GM12878 (cell line): ENCODE data around the gene GNB3. TPM values are rescaled to one million over a fixed set of nuclear protein-coding genes. Genes with fewer than 3 reads are reported as not detected.

ENCODE experiments used
- ATAC-seq: fragments of 200-7000 bp; cut with Tn5 transposase; 3 replicates; pipeline ENCODE4 v1.9.1; 2020; ENCODE audit warnings: mild to moderate bottlenecking, moderate library complexity
- Bru-seq: library from RNA; stranded (reverse); fragments of 400-500 nt; gene quantifications from one replicate; lab custom pipeline; 2021; lab: Mats Ljungman, UMichigan
- BruChase-seq, 2 experiments: library from RNA; stranded (reverse); fragments of 400-500 nt; gene quantifications; one replicate each; lab custom pipeline; 2021; lab: Mats Ljungman, UMichigan
- BruUV-seq: library from RNA; stranded (reverse); fragments of 400-500 nt; replicated peaks from 2 replicates; lab custom pipeline; 2021; lab: Mats Ljungman, UMichigan
- CTCF ChIA-PET: fragments of 300-600 bp; sonication (Branson Sonifier 250); formaldehyde crosslinking; extraction: SDS; loops from one replicate; lab custom pipeline; 2021; ENCODE audit warnings: inconsistent platforms; lab: Yijun Ruan, JAX
- POLR2A ChIA-PET: fragments of 350-600 bp; formaldehyde crosslinking; extraction: SDS; loops from one replicate; lab custom pipeline; 2021; ENCODE audit warnings: inconsistent platforms; lab: Charles Lee
- RAD21 ChIA-PET: fragments of 300-600 bp; sonication (Branson Sonifier 250); formaldehyde crosslinking; loops from one replicate; lab custom pipeline; 2023; ENCODE audit warnings: antibody characterized with exemption; ENCODE audit not compliant: unreplicated experiment; lab: Charles Lee
- SMC1A ChIA-PET: fragments of 300-600 bp; sonication (Branson Sonifier 250); formaldehyde crosslinking; loops from one replicate; lab custom pipeline; 2023; ENCODE audit not compliant: unreplicated experiment, uncharacterized antibody; lab: Charles Lee
- DNase-seq: peaks from one replicate; pipeline ENCODE4 v3.0.0-alpha.2; 2011; ENCODE audit warnings: low read depth, low spot score
- FAIRE-seq: peaks from 3 replicates; lab custom pipeline; 2011; peaks lifted over from hg19 to GRCh38; lab: Jason Lieb, UNC
- H2AFZ ChIP-seq: 2 replicates; pipeline ENCODE4 v1.6.0; 2011; ENCODE audit warnings: low read depth, low read length, control low read depth; ENCODE audit not compliant: control insufficient read depth
- H3K27ac ChIP-seq: 2 replicates; pipeline ENCODE4 v1.5.1; 2011; ENCODE audit warnings: control low read depth; ENCODE audit not compliant: control insufficient read depth, insufficient read depth
- H3K27me3 ChIP-seq, 2 experiments: replicated peaks in 1 of 2; 2 replicates each; pipeline versions ENCODE4 v1.6.0 to v1.6.1; 2011; ENCODE audit warnings: low read length in 1 of 2; ENCODE audit not compliant: control insufficient read depth in 2 of 2, insufficient read depth in 2 of 2
- H3K36me3 ChIP-seq, 2 experiments: 2 replicates each; pipeline ENCODE4 v1.5.1; 2011; ENCODE audit warnings: low read length in 1 of 2; ENCODE audit not compliant: control insufficient read depth in 2 of 2, insufficient read depth in 2 of 2
- H3K4me1 ChIP-seq: 2 replicates; pipeline ENCODE4 v1.6.1; 2011; ENCODE audit warnings: mild to moderate bottlenecking, low read length, moderate library complexity, mixed read lengths; ENCODE audit not compliant: control insufficient read depth, insufficient read depth
- H3K4me2 ChIP-seq: 2 replicates; pipeline ENCODE4 v1.6.0; 2011; ENCODE audit warnings: control low read depth; ENCODE audit not compliant: control insufficient read depth, insufficient read depth
- H3K4me3 ChIP-seq: fragments of 200-600 bp; sonication (generic); 2 replicates; pipeline ENCODE4 v1.5.1; 2016
- H3K79me2 ChIP-seq: 2 replicates; pipeline ENCODE4 v1.6.0; 2011; ENCODE audit warnings: low read length; ENCODE audit not compliant: control insufficient read depth, insufficient read depth
- H3K9ac ChIP-seq: 2 replicates; pipeline ENCODE4 v1.8.0; 2011; ENCODE audit warnings: low read length, control low read depth, mixed read lengths; ENCODE audit not compliant: control insufficient read depth, insufficient read depth
- H3K9me3 ChIP-seq: replicated peaks from 3 replicates; pipeline ENCODE4 v1.5.1; 2011; ENCODE audit warnings: mild to moderate bottlenecking, low read length; ENCODE audit not compliant: control insufficient read depth, insufficient read depth
- H4K20me1 ChIP-seq: 2 replicates; pipeline ENCODE4 v1.6.0; 2011; ENCODE audit not compliant: control insufficient read depth, insufficient read depth
- BRCA1 ChIP-seq: IDR thresholded peaks from 2 replicates; pipeline ENCODE4 v1.6.1; 2011; ENCODE audit warnings: low read depth, low read length, improper control_type of control experiment
- CHD1 ChIP-seq: IDR thresholded peaks from 2 replicates; pipeline ENCODE4 v1.6.1; 2012; ENCODE audit warnings: low read depth, low read length, improper control_type of control experiment
- HDGF ChIP-seq: fragments of 450-650 bp; IDR thresholded peaks from 2 replicates; pipeline ENCODE4 v1.6.1; 2016; ENCODE audit warnings: antibody characterized with exemption
- KDM1A ChIP-seq: fragments of 200-600 bp; sonication (generic); IDR thresholded peaks from 2 replicates; pipeline ENCODE4 v1.6.1; 2016; ENCODE audit warnings: borderline replicate concordance
- LARP7 ChIP-seq: fragments of 450-650 bp; IDR thresholded peaks from 2 replicates; pipeline ENCODE4 v1.6.1; 2017; ENCODE audit warnings: mild to moderate bottlenecking
- MTA3 ChIP-seq: IDR thresholded peaks from 2 replicates; pipeline ENCODE4 v1.6.1; 2012; ENCODE audit warnings: low read length, inconsistent platforms, borderline replicate concordance
- NR2C2 ChIP-seq: IDR thresholded peaks from 2 replicates; pipeline ENCODE4 v1.6.1; 2011; ENCODE audit warnings: borderline replicate concordance, low read depth; ENCODE audit not compliant: control insufficient read depth, insufficient read length
- PML ChIP-seq: IDR thresholded peaks from 2 replicates; pipeline ENCODE4 v1.6.1; 2012; ENCODE audit warnings: low read length, inconsistent platforms
- POLR2A ChIP-seq: IDR thresholded peaks from 2 replicates; pipeline ENCODE4 v1.6.1; 2011; ENCODE audit warnings: low read depth, mild to moderate bottlenecking, low read length
- POLR2AphosphoS5 ChIP-seq: IDR thresholded peaks from 2 replicates; pipeline ENCODE4 v1.6.1; 2011; ENCODE audit warnings: mild to moderate bottlenecking, low read length, inconsistent platforms
- RAD51 ChIP-seq: fragments of 450-650 bp; IDR thresholded peaks from 2 replicates; pipeline ENCODE4 v1.6.1; 2016; ENCODE audit warnings: moderate library complexity, mild to moderate bottlenecking, inconsistent platforms
- SMARCA5 ChIP-seq: fragments of 450-650 bp; IDR thresholded peaks from 2 replicates; pipeline ENCODE4 v1.6.1; 2017; ENCODE audit warnings: mild to moderate bottlenecking
- SMC3 ChIP-seq: IDR thresholded peaks from 2 replicates; pipeline ENCODE4 v1.6.1; 2011; ENCODE audit warnings: low read length, improper control_type of control experiment, borderline replicate concordance
- SUPT20H ChIP-seq: IDR thresholded peaks from 2 replicates; pipeline ENCODE4 v1.6.1; 2011; ENCODE audit warnings: low read depth, mild to moderate bottlenecking, low read length, moderate library complexity, borderline replicate concordance; ENCODE audit not compliant: control insufficient read depth
- ZBED1 ChIP-seq: IDR thresholded peaks from 2 replicates; pipeline ENCODE4 v1.6.1; 2016; ENCODE audit warnings: borderline replicate concordance
- WGBS: methylation state at CpG from one replicate; pipeline ENCODE4 v1.1.6; 2016; ENCODE audit warnings: low lambda C conversion rate; ENCODE audit not compliant: insufficient replicate concordance, insufficient coverage; ENCODE audit errors: missing lambda C conversion rate; 5-methylcytosine and 5-hydroxymethylcytosine counted together
- in situ Hi-C: fragments of 300-500 bp; cut with MboI; formaldehyde crosslinking; loops from 9 replicates; pipeline ENCODE4 v1.14.3; 2018; ENCODE audit warnings: mixed read lengths
- intact Hi-C: fragments of 100-400 bp; cut with micrococcal nuclease; formaldehyde crosslinking; loops from one replicate; pipeline ENCODE4 v1.14.2; 2022; ENCODE audit not compliant: unreplicated experiment
- long read RNA-seq, 2 experiments: library from polyadenylated mRNA; unstranded; transcript quantifications; one replicate each; pipeline ENCODE4 v2.0.0, GENCODE V29; 2019 to 2020
- polyA minus RNA-seq, 3 experiments: library from RNA; depleted of rRNA, polyadenylated mRNA; stranded (reverse); fragments of >200 nt; gene quantifications; 2 replicates each; pipeline ENCODE4 v1.2.3, GENCODE V29; 2011
- polyA plus RNA-seq, 11 experiments: library from polyadenylated mRNA; depleted of rRNA in 4 of 11; unstranded in 6 of 11; stranded (reverse) in 5 of 11; fragments of >200 nt; fragmentation: Nextera tagmentation in 4 of 11; fragmentation: Illumina TruSeq in 1 of 11; extraction: Ambion mirVana in 4 of 11; extraction: Trizol in 1 of 11; gene quantifications; 1 replicate in 1 of 11; 2 replicates in 10 of 11; pipeline versions ENCODE4 v1.2.1 to v1.2.3, GENCODE V29; 2011 to 2016; ENCODE audit warnings: inconsistent platforms in 2 of 11, missing spikeins in 2 of 11, low read depth in 1 of 11
- total RNA-seq, 4 experiments: library from RNA; depleted of rRNA in 3 of 4; stranded (reverse); fragments of >200 nt in 3 of 4; fragmentation: Illumina TruSeq in 1 of 4; extraction: Trizol in 1 of 4; gene quantifications; 2 replicates each; pipeline versions ENCODE4 v1.2.1 to v1.2.3, GENCODE V29; 2013 to 2021
- TF ChIP-seq, protein P1 (sequence below): fragments of 450-650 bp; IDR thresholded peaks from 2 replicates; pipeline ENCODE4 v1.6.1; 2017; ENCODE audit warnings: mild to moderate bottlenecking
- TF ChIP-seq, protein P2 (sequence below): fragments of 450-650 bp; IDR thresholded peaks from 2 replicates; pipeline ENCODE4 v1.6.1; 2017; ENCODE audit warnings: mild to moderate bottlenecking, low read depth, inconsistent platforms; ENCODE audit not compliant: poor library complexity, severe bottlenecking

GNB3 gene
- not detected in 2 replicates for total RNA-seq (2013; cell fraction: nucleolus; rRNA removed)
- total RNA-seq (2014; rRNA removed) (0.23 and 0.33 TPM in 2 replicates), total RNA-seq (2014; rRNA removed; fragmentation: Illumina TruSeq; extraction: Trizol) (0.23 and 0.58 TPM in 2 replicates), total RNA-seq (2021) (0.16 and 0.46 TPM in 2 replicates), polyA plus RNA-seq (2011; rRNA removed) (0.05 and 0.12 TPM in 2 replicates), polyA plus RNA-seq (2014; fragmentation: Illumina TruSeq; extraction: Trizol) (0.16 and 0.38 TPM in 2 replicates), polyA plus RNA-seq (2014; fragmentation: Nextera tagmentation; extraction: Ambion mirVana) (under 1 TPM; 0.18 to 0.24 TPM), polyA plus RNA-seq (2014; rRNA removed) (0.46 and 0.55 TPM in 2 replicates), polyA plus RNA-seq (2016; fragmentation: Nextera tagmentation; extraction: Ambion mirVana) (1 to 10 TPM in 1 of 2 experiments, under 1 TPM in 1; 0.33 to 1.1 TPM), polyA minus RNA-seq (2011; rRNA and poly(A)+ RNA removed) (not detected in 2 replicates), Bru-seq, nascent RNA (not detected), BruChase-seq, experiment 1, labeled RNA remaining after a 6-hour chase (percentile 11 among the genes with signal in this experiment), BruChase-seq, experiment 2, labeled RNA remaining after a 2-hour chase (percentile 15 among the genes with signal in this experiment)
- 0.76 TPM for polyA plus RNA-seq (2011; ENCODE audit: low read depth)
- 0.12 and 0.20 TPM in 2 replicates for polyA plus RNA-seq (2011; cell fraction: cytosol; rRNA removed)
- 0.37 and 0.41 TPM in 2 replicates for polyA plus RNA-seq (2011; cell fraction: nucleus; rRNA removed)
- 1.5 and 1.6 TPM in 2 replicates for polyA plus RNA-seq (2012)
- polyA minus RNA-seq (2011; cell fraction: cytosol; rRNA and poly(A)+ RNA removed) = not detected in 2 replicates
- not detected in 2 replicates for polyA minus RNA-seq (2011; cell fraction: nucleus; rRNA and poly(A)+ RNA removed)
- long read RNA-seq, experiment 1 = 0 reads
- long read RNA-seq, experiment 2 = 0 reads

DNA sequence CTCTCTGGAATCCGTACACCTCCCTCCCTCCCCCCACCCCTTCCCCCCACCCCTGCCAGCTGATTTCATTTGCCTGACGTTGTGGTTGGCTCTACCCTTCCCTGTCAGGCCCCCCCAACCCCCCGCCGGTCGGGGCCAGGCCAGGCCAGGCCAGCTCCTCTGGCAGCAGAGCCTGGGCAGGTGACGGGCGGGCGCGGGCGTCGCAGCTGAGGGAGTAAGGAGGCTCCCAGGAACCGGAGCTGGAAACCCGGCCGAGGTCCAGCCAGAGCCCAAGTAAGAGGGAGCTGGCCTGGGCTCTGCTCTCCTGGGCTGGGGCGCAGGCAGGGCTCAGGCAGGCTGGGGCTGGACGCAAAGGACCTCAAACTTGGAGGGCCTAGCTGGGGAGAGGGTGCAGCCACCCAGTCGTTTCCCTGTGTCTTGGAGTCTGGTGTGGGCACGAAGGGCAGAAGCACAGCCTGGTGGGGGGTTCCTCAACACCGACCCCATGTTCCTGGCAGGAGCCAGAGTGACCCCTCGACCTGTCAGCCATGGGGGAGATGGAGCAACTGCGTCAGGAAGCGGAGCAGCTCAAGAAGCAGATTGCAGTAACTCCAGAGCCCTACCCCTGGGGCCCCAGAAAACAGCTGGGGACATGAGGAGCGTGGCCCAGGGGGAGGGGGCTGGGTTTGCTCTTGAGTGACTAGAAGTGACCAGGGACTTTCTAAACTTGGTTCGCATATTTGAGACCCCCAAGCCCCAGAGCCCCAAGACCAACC is at the start of gene GNB3:
Gene GNB3, plus strand, starts transcription at position 165 of the 755 bp plus-strand sequence. Its CDS starts 363 bp downstream, at position 528.
- Histone ChIP-seq H3K9me3 (no peaks in the 10 kb centered on the region), H3K4me2 (peak within 1 kb of the TSS; percentile 65), H3K9ac (peak within 1 kb of the TSS; percentile 34; the same call in 1 of the 2 replicates), H2AFZ (peak within 1 kb of the TSS; percentile 40), H3K79me2 (no peaks in the 10 kb centered on the region), H3K36me3 (no peaks in the 10 kb centered on the region; a peak in 1 of 4 replicates), H3K27me3 (no peaks in the 10 kb centered on the region), H3K4me3 (no peak within 1 kb of the TSS), H3K4me1 (peaks cover 10% of the 10 kb centered on the region), H4K20me1 (no peaks in the 10 kb centered on the region), H3K27ac (no peak within 1 kb of the TSS; the same call in 1 of the 2 replicates)
- TF ChIP-seq POLR2A (no peak), PML (no peak), SMARCA5 (no peak), RAD51 (no peak), BRCA1 (no peak), ZBED1 (no peak), CHD1 (no peak), KDM1A (no peak), LARP7 (no peak), SUPT20H (no peak), SMC3 (no peak), NR2C2 (no peak), POLR2AphosphoS5 (no peak), HDGF (no peak), MTA3 (no peak)
- TF ChIP-seq, protein P1, sequence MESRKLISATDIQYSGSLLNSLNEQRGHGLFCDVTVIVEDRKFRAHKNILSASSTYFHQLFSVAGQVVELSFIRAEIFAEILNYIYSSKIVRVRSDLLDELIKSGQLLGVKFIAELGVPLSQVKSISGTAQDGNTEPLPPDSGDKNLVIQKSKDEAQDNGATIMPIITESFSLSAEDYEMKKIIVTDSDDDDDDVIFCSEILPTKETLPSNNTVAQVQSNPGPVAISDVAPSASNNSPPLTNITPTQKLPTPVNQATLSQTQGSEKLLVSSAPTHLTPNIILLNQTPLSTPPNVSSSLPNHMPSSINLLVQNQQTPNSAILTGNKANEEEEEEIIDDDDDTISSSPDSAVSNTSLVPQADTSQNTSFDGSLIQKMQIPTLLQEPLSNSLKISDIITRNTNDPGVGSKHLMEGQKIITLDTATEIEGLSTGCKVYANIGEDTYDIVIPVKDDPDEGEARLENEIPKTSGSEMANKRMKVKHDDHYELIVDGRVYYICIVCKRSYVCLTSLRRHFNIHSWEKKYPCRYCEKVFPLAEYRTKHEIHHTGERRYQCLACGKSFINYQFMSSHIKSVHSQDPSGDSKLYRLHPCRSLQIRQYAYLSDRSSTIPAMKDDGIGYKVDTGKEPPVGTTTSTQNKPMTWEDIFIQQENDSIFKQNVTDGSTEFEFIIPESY = no peak
- TF ChIP-seq, protein P2, sequence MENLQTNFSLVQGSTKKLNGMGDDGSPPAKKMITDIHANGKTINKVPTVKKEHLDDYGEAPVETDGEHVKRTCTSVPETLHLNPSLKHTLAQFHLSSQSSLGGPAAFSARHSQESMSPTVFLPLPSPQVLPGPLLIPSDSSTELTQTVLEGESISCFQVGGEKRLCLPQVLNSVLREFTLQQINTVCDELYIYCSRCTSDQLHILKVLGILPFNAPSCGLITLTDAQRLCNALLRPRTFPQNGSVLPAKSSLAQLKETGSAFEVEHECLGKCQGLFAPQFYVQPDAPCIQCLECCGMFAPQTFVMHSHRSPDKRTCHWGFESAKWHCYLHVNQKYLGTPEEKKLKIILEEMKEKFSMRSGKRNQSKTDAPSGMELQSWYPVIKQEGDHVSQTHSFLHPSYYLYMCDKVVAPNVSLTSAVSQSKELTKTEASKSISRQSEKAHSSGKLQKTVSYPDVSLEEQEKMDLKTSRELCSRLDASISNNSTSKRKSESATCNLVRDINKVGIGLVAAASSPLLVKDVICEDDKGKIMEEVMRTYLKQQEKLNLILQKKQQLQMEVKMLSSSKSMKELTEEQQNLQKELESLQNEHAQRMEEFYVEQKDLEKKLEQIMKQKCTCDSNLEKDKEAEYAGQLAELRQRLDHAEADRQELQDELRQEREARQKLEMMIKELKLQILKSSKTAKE = no peak
- ChIA-PET RAD21 (interaction anchor here (0.9 to 2.3 kb wide), 3 partner anchors 8 to 87 kb away, joined by 3 to 12 read pairs (median 6); partner anchors contain the start of gene MLF2), CTCF (interaction anchor here (0.7 to 1.6 kb wide), 6 partner anchors 16 to 88 kb away, joined by 3 to 5 read pairs (median 3); partner anchors contain the start of genes MLF2 and SPSB2), POLR2A (interaction anchor here (0.8 to 1.6 kb wide), 6 partner anchors 8 to 25 kb away, joined by 3 to 7 read pairs (median 4); partner anchors contain the start of gene CDCA3), SMC1A (interaction anchor here (1.0 to 5.1 kb wide), 4 partner anchors 10 to 88 kb away, joined by 3 to 22 read pairs (median 4); partner anchors contain the start of genes CDCA3, MLF2 and USP5)
- 60% methylated on average over 20 of the region's 24 CpGs for WGBS
- in situ Hi-C loops (no loop called here), intact Hi-C loops (no loop called here)
- ATAC-seq (no peak), FAIRE-seq (no peak), DNase-seq (no peak)
- BruUV-seq = no TSS peak
